Keratinocyte (primary cell): ENCODE results near the gene RHOT1. TPM values are rescaled to one million over a fixed set of nuclear protein-coding genes. Genes with fewer than 3 reads are reported as not detected.

Source experiments
- DNase-seq: peaks from one replicate; pipeline ENCODE4 v3.0.0-alpha.2; 2011; ENCODE audit warnings: low read depth, missing footprints, low spot score
- FAIRE-seq: peaks from 2 replicates; lab custom pipeline; 2011; peaks lifted over from hg19 to GRCh38; lab: Jason Lieb, UNC
- H2AFZ ChIP-seq: 2 replicates; pipeline ENCODE4 v1.6.0; 2012; ENCODE audit warnings: low read length, control low read depth, inconsistent platforms; ENCODE audit not compliant: control insufficient read depth
- H3K27ac ChIP-seq: 2 replicates; pipeline ENCODE4 v1.5.1; 2011; ENCODE audit warnings: low read length; ENCODE audit not compliant: control insufficient read depth, insufficient read depth
- H3K27me3 ChIP-seq: 3 replicates; pipeline ENCODE4 v1.6.0; 2011; ENCODE audit warnings: low read length; ENCODE audit not compliant: control insufficient read depth, insufficient read depth; ENCODE audit errors: extremely low read depth
- H3K36me3 ChIP-seq, 2 experiments: 2 replicates in 1 of 2; 3 replicates in 1 of 2; pipeline ENCODE4 v1.5.1; 2011; ENCODE audit warnings: low read length in 2 of 2, mild to moderate bottlenecking in 1 of 2; ENCODE audit not compliant: control insufficient read depth in 2 of 2, insufficient read depth in 2 of 2; ENCODE audit errors: extremely low read depth in 1 of 2
- H3K4me1 ChIP-seq: 3 replicates; pipeline ENCODE4 v1.5.1; 2011; ENCODE audit warnings: low read length; ENCODE audit not compliant: control insufficient read depth, insufficient read depth; ENCODE audit errors: extremely low read depth
- H3K4me2 ChIP-seq: 3 replicates; pipeline ENCODE4 v1.6.0; 2011; ENCODE audit warnings: low read depth, low read length; ENCODE audit not compliant: control insufficient read depth, insufficient read depth; ENCODE audit errors: extremely low read depth
- H3K4me3 ChIP-seq, 3 experiments: fragments of 200-600 bp in 1 of 3; sonication (generic) in 1 of 3; 2 replicates in 2 of 3; 3 replicates in 1 of 3; pipeline ENCODE4 v1.5.1; 2011 to 2016; ENCODE audit warnings: low read length in 3 of 3, mild to moderate bottlenecking in 3 of 3, control low read depth in 2 of 3, inconsistent platforms in 1 of 3, low read depth in 1 of 3, mixed read lengths in 1 of 3, mixed run types in 1 of 3, moderate library complexity in 1 of 3; ENCODE audit not compliant: control insufficient read depth in 2 of 3, insufficient read depth in 2 of 3; ENCODE audit errors: extremely low read depth in 1 of 3
- H3K79me2 ChIP-seq: 2 replicates; pipeline ENCODE4 v1.6.0; 2012; ENCODE audit warnings: low read length; ENCODE audit not compliant: control insufficient read depth, insufficient read depth
- H3K9ac ChIP-seq: 3 replicates; pipeline ENCODE4 v1.6.0; 2011; ENCODE audit warnings: low read length; ENCODE audit not compliant: control insufficient read depth, insufficient read depth; ENCODE audit errors: extremely low read depth
- H3K9me1 ChIP-seq: 3 replicates; pipeline ENCODE4 v1.6.0; 2011; ENCODE audit warnings: low read length; ENCODE audit not compliant: control insufficient read depth, insufficient read depth; ENCODE audit errors: extremely low read depth
- H3K9me3 ChIP-seq: 2 replicates; pipeline ENCODE4 v1.5.1; 2012; ENCODE audit warnings: low read depth, low read length; ENCODE audit not compliant: control insufficient read depth
- H4K20me1 ChIP-seq: 3 replicates; pipeline ENCODE4 v1.6.0; 2011; ENCODE audit warnings: low read length; ENCODE audit not compliant: control insufficient read depth, insufficient read depth; ENCODE audit errors: extremely low read depth
- CTCF ChIP-seq, 3 experiments: IDR thresholded peaks in 1 of 3; conservative IDR thresholded peaks in 1 of 3; optimal IDR thresholded peaks in 1 of 3; 2 replicates in 2 of 3; 3 replicates in 1 of 3; pipeline versions ENCODE3 to v1.5.1; 2011; ENCODE audit warnings: low read length in 3 of 3, mild to moderate bottlenecking in 3 of 3, moderate library complexity in 2 of 3, control low read depth in 1 of 3, inconsistent platforms in 1 of 3; ENCODE audit not compliant: insufficient read depth in 2 of 3; ENCODE audit errors: extremely low read depth in 1 of 3
- EZH2 ChIP-seq: IDR thresholded peaks from one replicate; pipeline ENCODE4 v1.6.1; 2012; ENCODE audit warnings: inconsistent platforms, mild to moderate bottlenecking, low read length, moderate library complexity
- dilution Hi-C: fragments of 300-500 bp; cut with MboI; formaldehyde crosslinking; loops from one replicate; pipeline ENCODE4 v1.7.0; 2020; ENCODE audit warnings: low sequenced_read_pairs; ENCODE audit not compliant: extremely low pct_ligation_motif_present
- polyA plus RNA-seq, 5 experiments: library from polyadenylated mRNA; depleted of rRNA in 3 of 5; stranded (reverse) in 3 of 5; stranded (forward) in 1 of 5; unstranded in 1 of 5; fragments of >200 nt; gene quantifications; 1 replicate in 1 of 5; 2 replicates in 3 of 5; 3 replicates in 1 of 5; pipeline versions ENCODE4 v1.2.1 to v1.2.3, GENCODE V29; 2011 to 2012; ENCODE audit warnings: missing spikeins in 2 of 5, low read depth in 1 of 5, low replicate concordance in 1 of 5
- small RNA-seq, 3 experiments: library from RNA; depleted of rRNA; stranded (forward); fragments of <200 nt; gene quantifications; one replicate each; pipeline ENCODE3, GENCODE V24; 2012; ENCODE audit warnings: low read depth in 3 of 3, low replicate concordance in 1 of 3; ENCODE audit not compliant: insufficient read length in 3 of 3

RHOT1 gene
- polyA plus RNA-seq, 1 donor (not counting 4 experiments of a cell fraction or from before 2014, with no cell fraction given), result 50.4 TPM

DNA sequence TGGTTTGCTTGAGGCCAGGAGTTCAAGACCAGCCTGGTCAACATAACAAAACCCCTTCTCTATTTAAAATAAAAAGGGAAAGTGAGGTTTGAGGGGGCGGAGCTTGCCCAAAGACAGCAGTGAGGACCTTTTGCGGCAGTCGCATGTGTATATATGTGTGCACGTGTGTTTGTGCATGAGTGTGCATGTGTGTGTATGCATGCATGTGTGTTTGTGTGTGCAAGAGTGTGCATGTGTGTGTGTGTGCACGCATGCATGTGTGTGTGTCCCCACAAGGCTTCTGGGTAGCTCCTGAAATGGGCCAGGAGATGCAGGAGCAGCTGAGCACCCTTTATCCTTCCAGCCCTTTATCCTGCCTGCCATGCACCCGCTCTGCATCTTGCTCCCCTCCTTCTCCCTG is 132.3 kb downstream of the RHOT1 start:
- Histone ChIP-seq H3K27ac (no peak overlapping the region), H3K4me3 (no peak overlapping the region), H3K27me3 (peaks cover 14% of the 10 kb centered on the region), H4K20me1 (no peaks in the 10 kb centered on the region), H3K9me1 (no peaks in the 10 kb centered on the region), H3K36me3 (no peaks in the 10 kb centered on the region), H3K79me2 (no peaks in the 10 kb centered on the region), H3K9ac (no peak overlapping the region), H3K4me1 (no peaks in the 10 kb centered on the region), H3K9me3 (no peaks in the 10 kb centered on the region), H2AFZ (no peak overlapping the region), H3K4me2 (no peak overlapping the region)
- dilution Hi-C loops, result no loop called here
- DNase-seq, result no peak
- TF ChIP-seq CTCF (optimal IDR thresholded peaks at IDR 0.05 in 1 of 3, IDR thresholded peaks at IDR 0.05 in 1 of 3, conservative IDR thresholded peaks at IDR 0.05 in 1 of 3; ENCODE audit: extremely low read depth in 1 of 3, insufficient read depth in 2 of 3, low read length in 3 of 3) (no peak), EZH2 (no peak)
- no peak for FAIRE-seq

Small RNA genes within 50 kb of the gene (small RNA-seq; reads per million reads assigned to genes)
- 0 to 0.67 (median 0.25) reads per million in 3 experiments for gene UBL5P2

Other genes with a start within 250 kb of the RHOT1 start
- gene UTP6, start 240.8 kb upstream of the RHOT1 start, polyA plus RNA-seq, result 32.5 to 82.9 TPM (median 35.8 TPM) in 3 replicates
- gene SUZ12, start 205.5 kb upstream of the RHOT1 start, polyA plus RNA-seq, result 10.4 to 20.8 TPM (median 12.9 TPM) in 3 replicates
- gene LRRC37B, start 135.1 kb upstream of the RHOT1 start, polyA plus RNA-seq, result 5.0 to 9.9 TPM (median 6.9 TPM) in 3 replicates
- not detected in 3 replicates for gene RHBDL3, start 123.3 kb downstream of the RHOT1 start, polyA plus RNA-seq
- gene C17orf75, start 199.7 kb downstream of the RHOT1 start, polyA plus RNA-seq, result 12.1 to 18.7 TPM (median 14.7 TPM) in 3 replicates
- gene ZNF207, start 207.7 kb downstream of the RHOT1 start, polyA plus RNA-seq, result 158 to 232 TPM (median 172 TPM) in 3 replicates